GM12891 (cell line): ENCODE results near the gene CDC42BPG.

Source experiments
- POLR2A ChIP-seq: IDR thresholded peaks from 2 replicates; pipeline ENCODE4 v1.6.1; 2011; ENCODE audit warnings: low read depth, low read length, control low read depth
- SPI1 ChIP-seq: IDR thresholded peaks from 2 replicates; pipeline ENCODE4 v1.6.1; 2011; ENCODE audit warnings: low read depth, low read length, control low read depth

DNA sequence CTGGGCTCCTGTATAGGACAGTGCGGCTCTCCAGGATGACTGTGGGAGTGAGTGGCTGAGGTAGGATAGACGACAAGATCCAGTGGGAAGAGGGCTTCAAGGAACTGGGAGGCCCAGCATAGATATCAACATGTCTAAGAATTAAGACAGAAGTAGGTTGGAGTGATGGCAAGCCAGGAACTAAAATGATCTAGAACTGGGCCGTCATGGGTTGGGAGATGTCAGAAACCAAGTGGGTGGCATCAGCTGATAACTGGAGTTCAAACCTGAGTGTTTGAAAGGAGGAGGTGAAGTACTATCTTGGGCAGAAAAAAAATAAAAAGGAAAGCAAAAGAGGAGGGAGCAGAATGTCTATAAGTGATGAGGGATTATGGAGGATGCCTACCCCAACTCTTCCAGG is 27.0 kb downstream of the CDC42BPG start:
- TF ChIP-seq POLR2A (no peak), SPI1 (no peak)
